Mesodermal cell (in vitro differentiated cells): ENCODE results near the gene KIF16B.
"Not testable (repeated sequence)": the region's sequence is repeated elsewhere in the genome, so short reads cannot be mapped to it uniquely, and the experiment has no call there.

Source experiments
- H3K27ac ChIP-seq: 2 replicates; pipeline ENCODE4 v1.7.0; 2013; ENCODE audit warnings: mild to moderate bottlenecking, low read depth, low read length, moderate library complexity; ENCODE audit not compliant: severe bottlenecking
- H3K36me3 ChIP-seq: 2 replicates; pipeline ENCODE4 v1.7.1; 2013; ENCODE audit warnings: mild to moderate bottlenecking, low read length, moderate library complexity; ENCODE audit not compliant: control insufficient read depth, insufficient read depth
- H3K4me1 ChIP-seq: one replicate; pipeline ENCODE4 v1.7.1; 2013; ENCODE audit warnings: mild to moderate bottlenecking, low read length; ENCODE audit not compliant: insufficient read depth, control insufficient read depth, poor library complexity, severe bottlenecking
- H3K4me3 ChIP-seq: 2 replicates; pipeline ENCODE4 v1.7.0; 2013; ENCODE audit warnings: low read length, control low read depth, mild to moderate bottlenecking; ENCODE audit not compliant: insufficient read depth, poor library complexity, severe bottlenecking; ENCODE audit errors: extremely low read depth
- H3K9me3 ChIP-seq: 2 replicates; pipeline ENCODE4 v1.7.1; 2013; ENCODE audit warnings: mild to moderate bottlenecking, low read length, moderate library complexity; ENCODE audit not compliant: control insufficient read depth
- WGBS, 2 experiments: methylation state at CpG; one replicate each; pipeline ENCODE4 v1.1.5; 2013; ENCODE audit warnings: missing lambda C conversion rate in 2 of 2; ENCODE audit not compliant: insufficient coverage in 2 of 2; 5-methylcytosine and 5-hydroxymethylcytosine counted together

KIF16B gene

GRCh38 chr20:16263582-16263981, 309.7 kb downstream of the KIF16B start:
- Histone ChIP-seq H3K4me3 (no peak overlapping the region), H3K4me1 (no peaks in the 10 kb centered on the region), H3K27ac (no peak overlapping the region), H3K36me3 (no peaks in the 10 kb centered on the region), H3K9me3 (peaks cover 15% of the 10 kb centered on the region)
- 85% methylated on average over 2 of the region's 2 CpGs; no CpG with 5 or more reads in 1 of the 2 experiments for WGBS, 2 experiments

DNA sequence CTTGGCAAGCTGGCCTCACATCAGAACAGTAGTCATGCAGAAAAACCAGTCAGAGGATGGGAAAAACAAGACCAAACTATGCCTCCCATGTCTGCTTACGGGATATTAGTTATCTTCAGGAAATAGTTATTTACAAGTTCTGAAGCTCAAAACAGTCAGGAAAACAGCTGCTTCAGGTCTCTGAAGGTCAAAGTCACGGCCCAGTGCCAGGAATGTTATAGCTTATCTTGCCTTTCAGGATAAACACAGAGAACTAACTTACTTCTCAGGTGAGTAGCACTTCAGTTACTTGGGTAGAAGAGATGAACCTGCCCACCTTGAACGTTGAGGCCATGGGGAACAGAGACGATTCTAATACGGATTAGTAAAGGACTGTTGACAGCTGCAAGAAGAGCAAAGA, 310.7 kb downstream of the KIF16B start:
- H3K4me3 ChIP-seq: no peak overlapping the region
- no peaks in the 10 kb centered on the region for H3K36me3 ChIP-seq
- H3K9me3 ChIP-seq: peaks cover 15% of the 10 kb centered on the region
- WGBS, 2 experiments: 87 to 94% methylated on average over 4 to 5 of the region's 5 CpGs
- H3K27ac ChIP-seq: no peak overlapping the region
- no peaks in the 10 kb centered on the region for H3K4me1 ChIP-seq

DNA sequence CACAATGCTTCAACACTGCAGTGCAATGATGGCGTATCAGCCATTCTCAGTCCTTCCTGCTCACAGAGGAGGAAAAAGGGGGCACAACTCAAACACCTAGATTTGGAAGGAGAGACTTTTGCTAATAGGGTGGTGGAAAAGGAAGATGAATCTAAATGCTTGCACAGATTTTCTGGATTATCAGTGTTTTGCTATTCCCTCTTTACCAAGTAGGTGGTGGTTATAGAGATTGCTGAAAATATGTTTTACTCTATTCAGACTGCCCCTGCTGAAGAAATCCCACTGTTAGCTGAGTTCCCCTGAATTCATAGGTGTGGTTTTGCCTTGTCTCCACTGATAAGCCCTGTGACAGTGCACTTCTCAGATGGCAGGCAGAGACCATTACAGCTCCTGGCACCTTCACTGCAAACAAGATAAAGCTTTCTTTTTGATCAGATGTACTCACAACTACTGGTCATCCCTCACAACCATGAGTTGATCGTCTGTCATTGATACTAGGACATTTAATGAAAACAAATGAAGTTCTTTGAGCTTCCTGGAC, 311.4 kb downstream of the KIF16B start:
- H3K9me3 ChIP-seq: peaks cover 15% of the 10 kb centered on the region
- 80 to 100% methylated on average over 1 of the region's 2 CpGs for WGBS, 2 experiments
- H3K27ac ChIP-seq: no peak overlapping the region
- H3K4me3 ChIP-seq: no peak overlapping the region
- no peaks in the 10 kb centered on the region for H3K4me1 ChIP-seq
- H3K36me3 ChIP-seq: no peaks in the 10 kb centered on the region

DNA sequence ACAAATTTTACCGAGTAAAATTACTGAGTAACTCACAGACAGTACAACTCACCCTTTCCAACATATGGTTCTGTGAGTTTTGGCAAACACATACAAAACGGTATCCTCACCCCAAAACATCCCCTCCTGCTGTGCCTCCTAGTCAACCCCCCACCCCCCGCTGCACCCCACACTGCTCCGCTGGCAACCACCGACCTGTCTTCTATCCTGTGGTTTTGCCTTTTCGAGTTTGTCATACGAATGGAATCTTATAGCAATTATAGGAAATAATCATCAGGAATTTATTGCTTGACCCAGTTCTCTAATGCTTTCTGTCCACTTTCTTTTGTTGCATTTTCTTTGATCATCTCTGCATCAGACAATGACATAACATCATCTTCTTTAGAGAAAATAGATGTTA, 312.3 kb downstream of the KIF16B start:
- H3K4me1 ChIP-seq: no peaks in the 10 kb centered on the region
- no peak overlapping the region for H3K27ac ChIP-seq
- peaks cover 8% of the 10 kb centered on the region for H3K9me3 ChIP-seq
- no peaks in the 10 kb centered on the region for H3K36me3 ChIP-seq
- WGBS, 2 experiments: 85 to 92% methylated on average over 2 to 5 of the region's 7 CpGs
- no peak overlapping the region for H3K4me3 ChIP-seq

- H3K4me3 ChIP-seq, H3K4me1 ChIP-seq, H3K36me3 ChIP-seq, H3K27ac ChIP-seq, H3K9me3 ChIP-seq: not testable (repeated sequence)
- WGBS, 2 experiments: 80 to 94% methylated on average over 5 to 9 of the region's 12 CpGs
Measured at GRCh38 chr20:16260133-16260532, 313.1 kb downstream of the KIF16B start.

DNA sequence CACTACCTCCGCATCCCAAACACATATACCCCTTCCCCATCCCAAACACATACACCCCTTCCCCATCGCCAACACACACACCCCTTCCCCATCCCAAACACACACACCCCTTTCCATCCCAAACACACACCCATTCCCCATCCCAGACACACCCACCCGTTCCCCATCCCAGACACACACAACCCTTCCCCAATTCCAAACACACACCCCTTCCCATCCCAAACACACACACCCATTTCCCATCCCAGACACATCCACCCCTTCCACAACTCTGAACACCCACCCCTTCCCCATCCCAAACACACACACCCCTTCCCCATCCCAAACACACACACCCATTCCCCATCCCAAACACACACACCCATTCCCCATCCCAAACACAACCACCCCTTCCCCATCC, 314.5 kb downstream of the KIF16B start:
- WGBS, 2 experiments: 75 to 100% methylated on average over 1 to 2 of the region's 3 CpGs
- H3K36me3 ChIP-seq: no peaks in the 10 kb centered on the region
- H3K27ac ChIP-seq: no peak overlapping the region
- H3K4me3 ChIP-seq: no peak overlapping the region
- no peaks in the 10 kb centered on the region for H3K4me1 ChIP-seq
- H3K9me3 ChIP-seq: no peaks in the 10 kb centered on the region

DNA sequence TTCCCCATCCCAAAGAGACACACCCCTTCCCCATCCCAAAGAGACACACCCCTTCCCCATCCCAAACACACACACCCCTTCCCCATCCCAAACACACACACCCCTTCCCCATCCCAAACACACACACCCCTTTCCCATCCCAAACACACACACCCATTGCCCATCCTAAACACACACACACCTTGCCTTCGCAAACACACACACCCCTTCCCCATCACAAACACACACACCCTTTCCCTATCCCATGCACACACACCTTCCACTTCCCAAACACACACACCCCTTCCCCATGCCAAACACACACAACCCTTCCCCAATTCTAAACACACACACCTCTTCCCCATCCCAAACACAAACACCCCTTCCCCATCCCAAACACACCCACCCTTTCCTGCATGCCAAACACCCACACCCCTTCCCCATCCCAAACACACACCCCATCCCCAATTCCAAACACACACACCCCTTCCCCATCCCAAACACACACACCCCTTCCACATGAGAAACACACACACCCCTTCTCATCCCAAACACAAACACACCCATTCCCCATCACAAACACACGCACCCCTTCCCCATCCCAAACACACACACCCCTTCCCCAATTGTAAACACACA, 315.3 kb downstream of the KIF16B start:
- Histone ChIP-seq H3K27ac (no peak overlapping the region), H3K4me3 (no peak overlapping the region), H3K9me3 (no peaks in the 10 kb centered on the region), H3K4me1 (no peaks in the 10 kb centered on the region), H3K36me3 (no peaks in the 10 kb centered on the region)
- WGBS, 2 experiments: 20 to 100% methylated on average over 1 of the region's 2 CpGs

DNA sequence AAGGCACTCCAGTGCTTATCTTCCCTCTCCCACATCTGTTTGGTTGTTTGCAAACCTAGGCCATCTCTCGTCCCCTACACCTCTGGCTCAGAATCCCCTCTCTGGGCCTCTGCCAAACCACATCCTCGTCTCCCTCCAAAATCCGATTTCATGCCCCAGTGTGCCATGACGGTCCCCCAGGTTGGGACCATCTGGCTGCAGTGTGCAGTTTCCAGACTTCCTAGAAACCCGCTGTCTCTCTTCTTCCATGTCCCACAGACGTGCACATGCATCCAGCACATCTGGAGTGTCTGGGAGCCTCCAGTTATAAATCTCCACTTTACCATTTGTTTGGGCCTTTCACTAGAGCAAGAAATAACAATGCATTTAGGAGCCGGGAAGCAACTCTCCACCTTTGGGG, 316.2 kb downstream of the KIF16B start:
- no peaks in the 10 kb centered on the region for H3K4me1 ChIP-seq
- H3K36me3 ChIP-seq: no peaks in the 10 kb centered on the region
- H3K27ac ChIP-seq: no peak overlapping the region
- 91 to 100% methylated on average over 4 to 6 of the region's 7 CpGs for WGBS, 2 experiments
- no peak overlapping the region for H3K4me3 ChIP-seq
- no peaks in the 10 kb centered on the region for H3K9me3 ChIP-seq

DNA sequence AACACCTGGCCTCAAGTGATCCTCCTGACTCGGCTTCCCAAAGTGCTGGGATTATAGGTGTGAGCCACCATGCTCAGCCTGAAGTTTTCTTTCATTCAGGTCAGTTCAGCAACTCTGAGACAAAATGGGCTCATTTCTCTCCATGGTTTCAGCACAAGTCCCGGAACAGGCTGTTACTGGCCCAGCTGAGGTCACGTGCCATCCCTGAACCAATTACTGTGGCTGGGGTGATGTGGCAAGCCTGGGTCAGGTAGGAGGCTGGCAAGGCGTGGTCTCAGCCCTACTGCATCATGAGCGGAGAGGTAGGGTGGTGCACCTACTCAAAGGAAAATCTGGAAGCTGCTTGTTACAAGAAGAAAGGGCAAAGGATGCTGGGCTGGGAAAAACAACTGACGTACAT, 326.4 kb downstream of the KIF16B start:
- no peak overlapping the region for H3K27ac ChIP-seq
- H3K4me1 ChIP-seq: no peaks in the 10 kb centered on the region
- H3K4me3 ChIP-seq: no peak overlapping the region
- WGBS, 2 experiments: 89 to 98% methylated on average over 4 to 5 of the region's 6 CpGs
- H3K9me3 ChIP-seq: no peaks in the 10 kb centered on the region
- H3K36me3 ChIP-seq: no peaks in the 10 kb centered on the region

DNA sequence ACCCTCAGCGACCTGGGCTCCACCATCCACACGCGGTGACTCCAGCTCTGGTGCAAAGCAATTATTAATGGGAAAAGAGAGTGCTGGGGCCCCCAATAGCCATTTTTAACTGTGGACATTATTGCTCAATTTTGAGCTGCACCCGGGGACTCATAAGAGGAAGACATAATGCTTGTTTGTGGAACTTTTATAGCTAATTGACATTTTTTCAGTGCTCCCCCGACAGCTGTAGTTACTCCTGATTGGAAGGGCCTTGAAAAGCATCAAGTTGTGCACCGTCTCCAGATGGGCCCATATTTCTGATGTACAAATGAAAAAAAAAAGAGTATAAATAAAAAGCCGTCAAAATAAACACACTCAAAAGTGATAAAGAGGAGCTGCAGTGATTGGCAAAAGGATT, 327.0 kb downstream of the KIF16B start:
- H3K27ac ChIP-seq: no peak overlapping the region
- no peaks in the 10 kb centered on the region for H3K4me1 ChIP-seq
- no peak overlapping the region for H3K4me3 ChIP-seq
- 90 to 96% methylated on average over 4 of the region's 7 CpGs for WGBS, 2 experiments
- no peaks in the 10 kb centered on the region for H3K36me3 ChIP-seq
- no peaks in the 10 kb centered on the region for H3K9me3 ChIP-seq

GRCh38 chr20:16245879-16246278, 327.4 kb downstream of the KIF16B start:
- Histone ChIP-seq H3K36me3 (no peaks in the 10 kb centered on the region), H3K4me1 (no peaks in the 10 kb centered on the region), H3K9me3 (no peaks in the 10 kb centered on the region), H3K4me3 (no peak overlapping the region), H3K27ac (no peak overlapping the region)
- 82 to 92% methylated on average over 8 to 9 of the region's 9 CpGs for WGBS, 2 experiments
